IPS-18c (cell line): ENCODE results near the gene CHST15.
A peak's percentile ranks its signal among the peaks of the same experiment; 100 is the strongest.

Experiments used
- H3K4me3 ChIP-seq: 2 replicates; pipeline ENCODE4 v1.7.0; 2013; ENCODE audit warnings: low read depth, mild to moderate bottlenecking, low read length, moderate library complexity; ENCODE audit not compliant: insufficient read depth
- H3K9me3 ChIP-seq: one replicate; pipeline ENCODE4 v1.6.1; 2013; ENCODE audit warnings: mild to moderate bottlenecking, low read length, moderate library complexity; ENCODE audit not compliant: control insufficient read depth, insufficient read depth

CHST15 gene

DNA sequence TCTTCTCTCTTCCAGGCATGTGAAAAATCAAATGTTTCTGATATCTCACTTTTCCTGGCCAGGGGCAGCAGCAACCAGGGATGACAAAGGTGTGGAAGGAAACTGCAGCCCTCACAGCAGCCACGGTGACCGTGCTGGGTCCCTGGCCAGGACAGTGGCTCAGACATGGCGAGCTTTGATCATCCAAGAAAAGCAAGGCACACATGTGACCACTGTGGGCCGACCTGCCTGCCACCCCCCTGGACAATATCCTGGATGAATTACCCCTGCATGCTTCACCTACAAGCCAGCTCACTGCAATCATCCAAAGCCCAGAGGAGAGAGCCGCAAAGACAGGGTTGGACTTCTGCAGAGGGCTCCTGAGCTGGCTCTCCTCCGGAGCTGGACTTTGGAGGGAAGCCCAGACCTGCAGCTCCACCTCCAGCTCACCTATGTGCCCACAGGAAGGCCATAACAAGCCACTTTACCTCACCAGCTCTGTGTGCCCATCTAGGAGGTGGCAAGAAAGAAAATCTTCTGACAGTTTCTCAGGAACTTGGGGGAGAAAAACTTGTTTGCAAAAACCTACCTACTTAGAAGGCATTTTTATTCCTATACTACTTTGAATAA, 2.7 kb downstream of the CHST15 start:
- Histone ChIP-seq H3K4me3 (peak overlapping the region; percentile 75; the same call in 1 of the 2 replicates), H3K9me3 (no peaks in the 10 kb centered on the region)

DNA sequence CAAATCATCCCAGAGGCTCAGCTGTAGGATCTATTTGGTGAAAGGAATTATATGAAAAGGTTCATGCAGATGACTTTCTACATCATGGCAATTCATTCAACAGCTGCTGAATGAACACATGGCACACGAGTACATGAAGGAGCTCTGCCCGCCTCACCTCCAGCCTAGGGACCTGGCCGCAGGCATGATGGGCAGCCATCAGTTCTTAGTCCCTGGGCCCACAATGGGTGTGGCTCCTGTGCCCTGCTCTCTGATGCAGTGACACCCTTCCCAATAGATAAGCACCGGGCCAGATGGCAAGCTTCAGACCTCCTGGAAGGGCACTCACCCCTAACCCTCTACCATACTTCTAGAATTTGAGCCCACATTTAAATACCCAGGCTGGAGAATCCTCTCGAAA, 3.5 kb downstream of the CHST15 start:
- no peaks in the 10 kb centered on the region for H3K9me3 ChIP-seq
- H3K4me3 ChIP-seq, result no peak overlapping the region

DNA sequence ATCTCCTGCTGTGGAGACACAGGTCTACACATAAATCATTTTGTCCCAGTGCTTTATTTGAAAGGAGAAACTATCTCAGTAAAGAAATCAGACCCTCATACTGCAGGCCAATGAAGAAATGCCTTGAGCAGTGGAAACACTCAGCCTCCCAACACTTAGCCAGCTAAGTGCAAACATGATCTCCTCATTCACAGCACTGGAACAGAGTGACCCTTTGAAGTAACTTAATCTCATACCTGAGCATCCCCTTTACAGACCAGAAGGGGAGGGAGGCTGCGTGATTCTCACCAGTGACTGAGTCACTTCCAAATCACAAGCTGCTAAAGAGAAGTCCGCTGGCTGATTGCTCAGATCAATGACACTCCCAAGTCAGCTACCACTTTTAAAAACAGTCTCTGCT, 4.5 kb downstream of the CHST15 start:
- H3K9me3 ChIP-seq, result no peaks in the 10 kb centered on the region
- H3K4me3 ChIP-seq, result no peak overlapping the region

DNA sequence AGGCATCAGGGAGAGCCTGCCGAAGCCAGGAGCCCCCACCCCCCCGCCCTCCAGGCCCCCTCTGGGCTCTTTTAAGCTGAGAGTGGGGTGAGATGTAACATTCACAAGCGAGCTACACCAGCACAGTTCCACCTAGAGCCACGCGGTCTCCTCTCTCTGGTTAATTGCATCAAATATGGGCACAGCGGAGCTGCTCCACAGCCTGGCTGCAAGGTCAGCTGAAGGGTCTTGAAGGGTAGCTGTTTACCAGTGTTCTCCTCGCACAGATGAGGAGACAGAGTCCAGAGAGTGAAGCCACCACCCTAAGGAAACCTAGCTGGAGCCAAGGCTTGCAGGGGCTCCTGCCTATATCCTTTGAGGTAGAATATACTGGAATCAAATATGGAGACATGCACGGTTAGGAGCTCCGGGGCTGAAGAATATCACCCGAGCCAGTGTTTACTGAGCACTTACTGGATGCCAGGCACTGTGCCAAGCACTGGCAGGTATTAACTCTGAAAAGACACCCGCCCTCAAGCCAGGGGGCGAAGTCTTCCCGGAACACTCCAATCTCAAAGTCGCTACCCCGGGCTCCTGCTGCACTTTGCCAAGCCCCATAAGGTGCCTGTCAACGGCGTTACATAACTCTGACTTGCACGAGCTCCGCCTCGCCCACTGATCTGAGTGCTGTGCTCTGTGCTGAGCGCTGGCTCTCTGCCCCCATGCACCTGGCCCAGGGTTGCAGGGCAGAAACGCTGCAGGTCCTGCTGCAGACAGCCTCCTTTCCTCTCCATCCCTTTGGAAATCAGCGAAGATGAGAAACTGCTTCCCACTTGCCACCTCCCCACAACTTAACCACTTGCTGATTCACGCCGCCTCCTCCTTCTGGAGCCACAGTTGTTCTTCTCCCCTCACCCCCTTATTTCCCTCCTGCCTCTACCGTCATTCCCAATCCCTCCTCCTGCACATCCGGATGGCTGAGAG, 5.4 kb downstream of the CHST15 start:
- no peaks in the 10 kb centered on the region for H3K9me3 ChIP-seq
- no peak overlapping the region; the same call in 1 of the 2 replicates for H3K4me3 ChIP-seq

DNA sequence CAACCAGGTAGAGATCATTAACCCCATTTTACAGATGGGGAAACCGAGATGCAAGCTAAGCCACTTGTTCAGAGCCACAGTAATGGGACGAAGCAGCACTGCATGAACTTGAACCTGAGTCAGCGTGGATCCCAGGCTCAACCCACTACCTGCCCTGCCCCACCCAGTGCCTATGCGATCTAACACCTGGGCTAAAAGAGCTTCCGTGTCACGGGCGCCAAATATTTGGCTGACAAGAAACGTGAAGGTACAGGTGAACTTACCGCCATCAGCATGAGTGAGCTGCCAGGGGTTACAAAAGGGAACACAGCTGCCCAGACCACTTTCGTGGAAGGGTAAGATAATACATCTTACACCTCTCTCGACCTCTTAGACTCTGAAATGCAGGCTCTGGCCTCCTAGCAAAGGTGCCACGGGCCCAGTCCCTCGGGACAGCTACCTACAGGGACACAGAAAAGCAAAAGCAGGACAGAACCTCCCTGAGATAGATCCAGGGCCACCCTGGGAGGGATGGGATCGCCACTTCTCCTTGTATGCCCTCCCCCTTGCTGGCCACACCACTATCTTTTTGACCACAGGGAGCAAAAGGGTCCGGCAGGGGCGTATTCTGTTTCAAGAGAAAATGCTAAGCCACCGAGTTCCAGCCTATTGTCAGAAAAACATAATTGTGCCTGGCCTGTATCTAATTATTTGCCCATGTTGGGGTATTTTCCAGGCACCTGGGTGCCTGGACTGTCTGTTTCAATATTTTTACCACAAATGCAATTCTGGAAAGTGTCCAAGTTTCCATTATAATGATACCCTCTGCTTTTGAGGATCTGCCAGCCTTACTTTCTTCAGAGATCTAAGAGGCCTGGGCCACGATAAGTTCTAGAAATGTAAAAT, 6.4 kb downstream of the CHST15 start:
- Histone ChIP-seq H3K9me3 (no peaks in the 10 kb centered on the region), H3K4me3 (no peak overlapping the region)

DNA sequence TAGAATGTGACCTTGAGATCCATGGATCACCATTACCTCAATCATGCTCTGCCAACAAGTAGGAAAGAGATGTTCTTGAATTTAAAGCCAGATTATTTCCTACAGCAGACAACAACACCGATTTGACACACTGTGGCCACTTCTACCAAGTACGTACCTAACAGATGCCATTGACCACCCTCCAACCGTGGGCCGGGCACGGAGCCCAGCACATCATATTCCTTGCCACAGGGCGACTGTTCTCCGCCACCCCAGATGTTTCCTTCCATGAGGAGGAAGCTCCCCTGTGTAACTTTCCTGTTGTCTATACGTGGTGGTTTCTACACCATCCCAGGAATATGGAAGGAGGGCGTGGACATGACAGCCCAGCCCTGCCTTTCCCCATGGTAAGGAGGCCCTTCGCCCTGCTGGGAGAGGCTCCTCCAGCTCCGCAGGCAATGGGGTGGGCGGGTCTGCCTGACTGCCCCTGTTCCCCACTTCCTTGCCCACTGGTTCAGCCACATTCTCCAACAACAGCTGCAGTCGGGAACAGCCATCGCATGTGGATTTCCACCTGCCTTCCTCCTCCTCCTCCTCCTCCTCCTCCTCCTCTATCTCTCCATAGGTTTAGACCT, 7.2 kb downstream of the CHST15 start:
- Histone ChIP-seq H3K4me3 (no peak overlapping the region), H3K9me3 (no peaks in the 10 kb centered on the region)

DNA sequence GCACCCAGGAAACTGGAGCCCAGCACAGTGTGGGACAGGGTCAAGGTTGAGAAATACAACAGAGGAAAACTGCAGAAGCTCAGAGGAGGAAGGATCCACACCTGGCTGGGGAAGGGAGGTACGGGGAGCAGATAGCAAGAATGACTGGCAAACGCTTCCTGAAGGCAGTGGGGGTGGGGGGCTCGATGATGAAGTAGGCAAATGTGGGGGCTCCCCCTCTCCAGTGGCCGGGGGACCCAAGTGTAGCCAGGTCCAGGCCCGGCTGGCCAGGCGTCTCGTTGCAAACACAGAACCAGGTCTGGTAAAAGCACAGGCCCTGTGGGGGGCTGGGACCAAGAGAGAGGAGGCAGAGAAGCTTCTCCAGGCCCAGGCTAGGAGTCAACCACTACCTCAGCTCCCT, 7.7 kb downstream of the CHST15 start:
- H3K9me3 ChIP-seq, result no peaks in the 10 kb centered on the region
- H3K4me3 ChIP-seq, result no peak overlapping the region

DNA sequence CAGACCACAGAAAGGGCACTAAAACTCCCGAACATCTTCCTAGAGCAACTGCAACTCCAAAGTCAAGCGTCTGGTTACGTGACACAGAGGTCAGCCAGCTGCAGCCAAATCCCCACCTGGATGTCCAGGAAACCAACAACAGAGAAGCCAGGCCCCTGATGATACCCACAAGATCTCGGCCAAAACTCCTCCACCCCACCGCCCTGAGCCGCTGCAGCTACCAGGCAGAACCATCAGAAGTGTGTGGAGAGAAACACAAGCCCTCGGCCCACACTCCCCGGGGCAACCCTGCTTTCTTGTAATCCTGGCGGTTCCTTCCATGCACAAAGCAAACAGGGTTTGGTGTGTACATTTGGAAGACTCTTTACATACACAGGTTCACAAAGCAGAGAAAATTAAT, 8.7 kb downstream of the CHST15 start:
- no peak overlapping the region for H3K4me3 ChIP-seq
- H3K9me3 ChIP-seq, result no peaks in the 10 kb centered on the region

DNA sequence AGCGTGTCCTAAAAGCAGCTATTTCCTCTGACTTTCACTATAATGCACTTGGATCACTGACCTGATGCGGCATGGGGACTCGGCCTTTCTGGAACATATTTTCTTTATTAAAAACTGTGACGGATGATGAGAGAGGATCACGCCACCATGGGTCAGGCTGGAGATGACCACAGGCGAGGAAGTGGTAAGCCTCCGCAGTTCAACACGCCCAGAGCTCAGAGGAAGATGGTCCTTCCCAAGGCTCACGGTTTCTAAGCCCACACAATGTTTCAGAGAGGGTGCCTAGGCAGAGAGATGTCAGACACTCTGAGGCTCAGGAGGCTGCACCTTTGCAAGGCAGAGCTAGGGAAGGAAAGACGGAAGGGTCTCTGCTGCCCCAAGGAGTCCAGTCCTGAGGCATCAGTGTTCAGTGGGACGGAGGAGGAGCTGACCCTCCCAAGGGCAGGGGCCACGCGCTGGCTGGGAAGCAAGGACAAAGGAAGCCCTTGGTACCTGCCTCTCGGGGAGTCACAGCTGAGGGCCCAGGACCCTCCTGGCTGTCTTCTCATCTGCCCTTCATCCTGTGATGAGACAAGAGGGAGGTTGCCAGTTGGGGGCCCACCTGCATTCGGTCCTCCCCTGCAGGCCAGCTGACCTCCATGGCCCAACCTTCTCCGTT, 9.5 kb downstream of the CHST15 start:
- Histone ChIP-seq H3K9me3 (no peaks in the 10 kb centered on the region), H3K4me3 (no peak overlapping the region)

DNA sequence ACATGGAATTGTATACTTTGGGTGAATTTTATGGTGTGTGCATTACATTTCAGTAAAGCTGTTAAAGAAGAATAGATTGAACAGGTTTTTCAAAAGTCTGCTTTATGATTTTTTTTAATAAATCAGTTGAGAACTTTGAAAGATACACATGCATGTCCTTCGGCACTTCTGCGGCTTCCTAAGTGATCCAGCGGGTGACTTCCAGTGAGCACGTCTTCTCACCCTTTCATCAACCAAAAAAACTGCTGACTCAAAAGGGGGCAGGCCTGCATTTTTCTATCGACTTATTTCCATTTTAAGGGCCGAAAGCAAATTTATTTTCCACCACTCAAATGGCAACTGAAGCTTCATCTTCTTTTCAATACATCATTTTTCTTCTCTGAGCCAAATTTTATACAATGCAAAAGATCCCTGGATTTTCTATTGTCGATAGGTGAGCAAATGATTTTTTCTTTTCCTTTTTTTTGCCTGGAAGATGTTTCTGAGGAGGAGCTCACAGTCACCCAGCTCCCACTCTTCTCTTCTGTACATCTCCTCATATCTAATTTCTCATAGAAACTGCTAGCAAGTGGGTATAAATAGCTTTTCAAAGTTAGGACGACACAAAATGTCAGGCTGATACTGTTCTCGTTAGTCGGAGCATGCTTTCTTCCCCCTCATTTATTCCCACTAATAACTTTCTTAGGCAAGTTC, 10.2 kb downstream of the CHST15 start:
- no peaks in the 10 kb centered on the region for H3K9me3 ChIP-seq
- no peak overlapping the region for H3K4me3 ChIP-seq

DNA sequence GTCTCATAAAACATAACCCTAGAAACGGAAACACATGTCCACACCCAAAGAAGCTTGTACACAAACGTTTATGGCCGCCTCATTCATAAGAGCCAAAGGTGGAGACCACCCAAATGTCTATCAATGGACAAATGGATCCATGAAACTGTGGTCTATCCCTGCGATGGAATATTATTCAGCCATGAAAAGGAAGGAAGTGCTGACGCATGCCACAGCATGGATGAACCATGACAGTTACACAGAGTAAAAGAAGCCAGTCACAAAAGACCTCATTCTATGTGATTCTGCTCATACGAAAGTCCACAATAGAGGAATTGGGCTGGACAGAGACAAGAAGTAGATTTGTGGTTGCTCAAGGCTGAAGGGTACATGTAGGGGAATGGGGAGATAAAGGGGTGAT, 10.8 kb downstream of the CHST15 start:
- Histone ChIP-seq H3K9me3 (no peaks in the 10 kb centered on the region), H3K4me3 (no peak overlapping the region)

DNA sequence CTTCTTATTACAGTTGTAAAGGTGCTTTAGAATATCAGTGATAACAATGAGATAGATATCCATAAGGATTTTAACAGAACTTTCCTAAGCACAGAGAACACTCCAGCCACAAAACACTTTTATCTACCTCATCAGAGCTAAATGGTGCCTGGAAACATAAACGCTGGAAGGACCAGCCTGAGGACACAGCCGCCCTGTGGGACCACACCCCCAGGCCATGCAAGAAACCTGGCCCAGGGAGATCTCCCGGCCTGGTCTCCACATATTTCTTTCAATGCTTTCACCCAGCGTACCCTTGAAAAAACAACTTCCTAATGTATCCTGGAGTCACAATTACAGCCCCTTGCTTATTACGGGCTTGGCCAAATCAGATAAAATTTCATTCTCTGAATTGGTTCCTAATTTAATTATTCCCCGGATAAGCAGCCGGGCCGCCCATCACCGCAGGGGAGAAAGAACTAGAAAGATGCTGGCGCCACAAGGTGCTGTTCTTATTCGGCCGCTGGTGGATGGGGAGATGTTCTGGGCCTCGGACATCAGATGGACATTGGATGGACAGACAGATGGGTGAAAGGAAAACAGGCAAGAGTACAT, 11.8 kb downstream of the CHST15 start:
- no peak overlapping the region for H3K4me3 ChIP-seq

DNA sequence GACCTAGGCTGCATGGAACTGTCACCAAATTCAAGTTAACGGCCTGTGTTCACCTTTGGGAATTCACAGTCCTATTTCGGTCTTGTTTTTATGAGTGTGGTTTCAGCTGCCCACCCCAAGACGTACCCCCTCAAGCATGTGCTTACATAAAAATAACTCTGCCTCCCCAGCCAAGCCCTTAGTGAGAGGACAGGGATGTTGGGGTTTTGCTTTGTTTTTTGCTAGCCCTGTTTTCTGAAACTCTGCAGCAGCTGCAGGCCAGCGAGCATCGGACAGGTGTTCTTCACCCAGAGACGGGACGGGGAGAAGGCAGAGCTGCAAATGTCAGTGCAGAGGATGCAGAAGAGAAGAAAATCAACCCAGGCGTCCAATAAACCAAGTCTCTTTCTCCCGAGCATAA, 13.5 kb downstream of the CHST15 start:
- H3K4me3 ChIP-seq, result no peak overlapping the region
- H3K9me3 ChIP-seq, result no peaks in the 10 kb centered on the region

More for the DNA sequence above, 11.8 kb downstream of the CHST15 start:
- H3K9me3 ChIP-seq, result no peaks in the 10 kb centered on the region

DNA sequence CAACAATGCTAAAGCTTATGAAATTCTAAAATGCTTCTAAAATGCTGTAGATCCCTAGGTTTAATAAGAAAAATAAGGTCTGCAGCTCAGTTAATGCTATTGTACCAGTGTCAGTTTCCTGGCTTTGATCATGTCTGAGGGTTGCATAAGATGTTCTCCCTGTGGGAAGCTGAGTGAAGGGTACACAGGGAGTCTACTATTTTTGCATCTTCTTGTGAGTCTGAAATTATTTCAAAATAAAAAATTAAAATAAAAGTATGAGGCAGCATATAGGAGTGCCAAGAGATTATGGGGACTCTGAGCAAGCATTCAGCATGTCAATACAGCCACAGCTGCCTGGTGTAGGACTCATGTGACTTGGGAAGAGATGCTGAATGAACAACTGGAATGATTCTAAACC, 14.7 kb downstream of the CHST15 start:
- no peaks in the 10 kb centered on the region for H3K9me3 ChIP-seq
- no peak overlapping the region for H3K4me3 ChIP-seq

DNA sequence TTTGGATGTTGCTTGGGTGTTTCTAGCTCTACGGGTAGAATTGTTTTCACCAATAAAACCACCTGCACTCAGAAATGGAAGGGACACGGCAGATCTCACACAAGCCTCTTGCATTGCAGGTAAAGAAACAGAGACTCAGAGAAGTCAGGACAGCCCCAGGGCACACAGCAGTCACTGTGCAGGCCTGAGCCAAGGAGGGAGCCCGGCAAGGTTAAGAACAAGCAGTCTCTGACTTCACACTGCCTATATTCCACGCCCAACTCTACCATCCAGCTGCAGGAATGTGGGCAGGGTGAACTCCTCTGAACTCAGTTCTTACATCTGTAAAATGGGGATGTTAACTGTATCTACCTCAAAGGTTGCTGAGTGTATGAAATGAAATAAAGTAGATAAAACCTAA, 15.4 kb downstream of the CHST15 start:
- H3K4me3 ChIP-seq, result no peak overlapping the region
- no peaks in the 10 kb centered on the region for H3K9me3 ChIP-seq
